CD14-positive monocyte (primary cell): ENCODE results near the gene KCNMB1. TPM values are rescaled to one million over a fixed set of nuclear protein-coding genes. Genes with fewer than 3 reads are reported as not detected.

Source experiments
- DNase-seq, 3 donors: peaks; one replicate each; pipeline ENCODE4 v3.0.0-alpha.2; 2011 to 2022
- H2AFZ ChIP-seq: 2 replicates; pipeline ENCODE4 v1.6.0; 2012; ENCODE audit warnings: mild to moderate bottlenecking, low read depth, low read length, inconsistent platforms; ENCODE audit not compliant: insufficient read depth, poor library complexity, severe bottlenecking
- H3K27ac ChIP-seq, 2 donors: 1 replicate in 1 of 2; 2 replicates in 1 of 2; pipeline ENCODE4 v1.5.1; 2012 to 2013; ENCODE audit warnings: low read length in 2 of 2, control low read depth in 1 of 2, inconsistent platforms in 1 of 2, low read depth in 1 of 2, mild to moderate bottlenecking in 1 of 2
- H3K27me3 ChIP-seq, 2 donors: one replicate each; pipeline versions ENCODE4 v1.6.0 to v1.6.1; 2011 to 2013; ENCODE audit warnings: low read length in 2 of 2; ENCODE audit not compliant: control insufficient read depth in 2 of 2, insufficient read depth in 2 of 2
- H3K36me3 ChIP-seq, 2 donors: replicated peaks in 1 of 2; 1 replicate in 1 of 2; 2 replicates in 1 of 2; pipeline versions ENCODE4 v1.5.1 to v1.6.1; 2012 to 2013; ENCODE audit warnings: low read length in 2 of 2, control low read depth in 1 of 2, inconsistent platforms in 1 of 2, mild to moderate bottlenecking in 1 of 2; ENCODE audit not compliant: insufficient read depth in 2 of 2, control insufficient read depth in 1 of 2
- H3K4me1 ChIP-seq, 2 donors: 1 replicate in 1 of 2; 2 replicates in 1 of 2; pipeline versions ENCODE4 v1.5.1 to v1.6.1; 2012 to 2013; ENCODE audit warnings: low read length in 2 of 2, control low read depth in 1 of 2, inconsistent platforms in 1 of 2, mild to moderate bottlenecking in 1 of 2, moderate library complexity in 1 of 2; ENCODE audit not compliant: insufficient read depth in 2 of 2, control insufficient read depth in 1 of 2
- H3K4me2 ChIP-seq: replicated peaks from 2 replicates; pipeline ENCODE3; 2012; ENCODE audit warnings: low read length, moderate library complexity, mild to moderate bottlenecking; ENCODE audit not compliant: poor library complexity, severe bottlenecking; ENCODE audit errors: extremely low read depth
- H3K4me3 ChIP-seq, 3 experiments: fragments of 200-600 bp in 1 of 3; sonication (generic) in 1 of 3; replicated peaks in 1 of 3; 1 replicate in 2 of 3; 2 replicates in 1 of 3; pipeline ENCODE4 v1.5.1; 2011 to 2013; ENCODE audit warnings: low read length in 3 of 3, mild to moderate bottlenecking in 3 of 3, control low read depth in 2 of 3, low read depth in 2 of 3, inconsistent platforms in 1 of 3, moderate library complexity in 1 of 3
- H3K79me2 ChIP-seq: 2 replicates; pipeline ENCODE4 v1.6.0; 2012; ENCODE audit warnings: mild to moderate bottlenecking, control low read depth, inconsistent platforms, low read length, moderate library complexity; ENCODE audit not compliant: insufficient read depth
- H3K9ac ChIP-seq: 2 replicates; pipeline ENCODE4 v1.6.0; 2017; ENCODE audit warnings: low read length, mild to moderate bottlenecking; ENCODE audit not compliant: insufficient read depth, poor library complexity, severe bottlenecking
- H3K9me3 ChIP-seq, 2 donors: replicated peaks in 1 of 2; 1 replicate in 1 of 2; 2 replicates in 1 of 2; pipeline versions ENCODE4 v1.5.1 to v1.6.1; 2012 to 2013; ENCODE audit warnings: low read length in 2 of 2, control low read depth in 1 of 2; ENCODE audit not compliant: control insufficient read depth in 1 of 2, insufficient read depth in 1 of 2
- H4K20me1 ChIP-seq: 2 replicates; pipeline ENCODE4 v1.6.0; 2012; ENCODE audit warnings: mild to moderate bottlenecking, low read length, control low read depth, moderate library complexity; ENCODE audit not compliant: insufficient read depth
- H3K27ac Mint-ChIP-seq, 7 donors: one replicate each; pipeline ENCODE4 v1.8.0; 2020; ENCODE audit warnings: mild to moderate bottlenecking in 7 of 7, mixed read lengths in 7 of 7, moderate library complexity in 6 of 7, inconsistent platforms in 2 of 7
- H3K27me3 Mint-ChIP-seq, 3 donors: one replicate each; pipeline ENCODE4 v1.8.0; 2021 to 2022; ENCODE audit warnings: low read depth in 3 of 3, mild to moderate bottlenecking in 3 of 3, mixed read lengths in 3 of 3, moderate library complexity in 3 of 3, inconsistent platforms in 1 of 3
- H3K36me3 Mint-ChIP-seq, 2 donors: one replicate each; pipeline ENCODE4 v1.8.0; 2020; ENCODE audit warnings: mixed read lengths in 2 of 2, inconsistent platforms in 1 of 2, mild to moderate bottlenecking in 1 of 2
- H3K4me1 Mint-ChIP-seq: one replicate; pipeline ENCODE4 v1.8.0; 2020; ENCODE audit warnings: mild to moderate bottlenecking, mixed read lengths
- H3K4me3 Mint-ChIP-seq, 2 donors: one replicate each; pipeline ENCODE4 v1.8.0; 2020; ENCODE audit warnings: mild to moderate bottlenecking in 2 of 2, mixed read lengths in 2 of 2, moderate library complexity in 1 of 2
- H3K9me3 Mint-ChIP-seq, 7 donors: one replicate each; pipeline ENCODE4 v1.8.0; 2020 to 2022; ENCODE audit warnings: mixed read lengths in 7 of 7, mild to moderate bottlenecking in 6 of 7, moderate library complexity in 6 of 7, inconsistent platforms in 2 of 7
- CTCF ChIP-seq: fragments of 200-600 bp; IDR thresholded peaks from one replicate; pipeline ENCODE4 v1.8.0; 2022; ENCODE audit warnings: antibody characterized with exemption, mild to moderate bottlenecking
- WGBS: methylation state at CpG from one replicate; pipeline ENCODE4 v1.1.5; 2013; ENCODE audit warnings: missing lambda C conversion rate; ENCODE audit not compliant: insufficient coverage; 5-methylcytosine and 5-hydroxymethylcytosine counted together
- intact Hi-C, 2 donors: fragments of 100-400 bp; cut with micrococcal nuclease; formaldehyde crosslinking; loops; one replicate each; pipeline versions ENCODE4 v1.15.0 to v1.15.1; 2023
- polyA plus RNA-seq, 3 donors: library from polyadenylated mRNA; depleted of rRNA in 1 of 3; unstranded in 2 of 3; stranded (reverse) in 1 of 3; fragments of 300-500 nt in 2 of 3; fragments of >200 nt in 1 of 3; fragmentation: Illumina TruSeq in 2 of 3; gene quantifications; 1 replicate in 2 of 3; 2 replicates in 1 of 3; pipeline ENCODE4 v1.2.3, GENCODE V29; 2012 to 2021

Gene KCNMB1
- polyA plus RNA-seq, 3 donors, result 0.79 to 20.8 (median 1.2) TPM

- no peak for DNase-seq
Measured at GRCh38 chr5:170338291-170338690, 50.9 kb downstream of the KCNMB1 start.

GRCh38 chr5:170337045-170337733, 52.0 kb downstream of the KCNMB1 start:
- TF ChIP-seq CTCF, result no peak
- Histone ChIP-seq H3K9ac (peak overlapping the region; percentile 44), H2AFZ (no peak overlapping the region), H3K4me3 (peak overlapping the region in 2 of 3 experiments; percentile 13 to 55), H3K27me3 (no peaks in the 10 kb centered on the region), H3K36me3 (no peaks in the 10 kb centered on the region), H3K4me1 (peaks cover 75 to 79% of the 10 kb centered on the region in 2 donors), H3K9me3 (no peaks in the 10 kb centered on the region), H3K79me2 (no peaks in the 10 kb centered on the region), H4K20me1 (no peaks in the 10 kb centered on the region), H3K4me2 (peak overlapping the region; percentile 59), H3K27ac (peak overlapping the region; percentile 62 to 82)
- Mint-ChIP-seq H3K4me1 (peaks cover 76% of the 10 kb centered on the region), H3K9me3 (no peaks in the 10 kb centered on the region), H3K27ac (peak overlapping the region in 6 of 7 donors; percentile 86 to 90 (median 88)), H3K27me3 (peaks cover 0 to 13% (median 3%) of the 10 kb centered on the region in 3 donors), H3K36me3 (peaks cover 2 to 10% of the 10 kb centered on the region in 2 donors), H3K4me3 (peak overlapping the region; percentile 54 to 63)
- DNase-seq, result peak in 2 of 3 donors; percentile 65 to 66
- intact Hi-C loops, result loop anchor here (5.0 kb wide), 2 partner anchors 70 to 110 kb away; no protein-coding TSS in a partner anchor
- WGBS, result 0% methylated on average over 2 of the region's 9 CpGs

More at GRCh38 chr5:170338291-170338690, 50.9 kb downstream of the KCNMB1 start:
- Histone ChIP-seq H2AFZ (no peak overlapping the region), H3K9ac (no peak overlapping the region), H3K79me2 (no peaks in the 10 kb centered on the region), H3K36me3 (no peaks in the 10 kb centered on the region), H3K4me2 (no peak overlapping the region), H3K4me3 (no peak overlapping the region), H3K27ac (peak overlapping the region in 1 of 2 donors; percentile 5), H4K20me1 (no peaks in the 10 kb centered on the region), H3K4me1 (peaks cover 70 to 75% of the 10 kb centered on the region in 2 donors), H3K27me3 (no peaks in the 10 kb centered on the region), H3K9me3 (no peaks in the 10 kb centered on the region)
- Mint-ChIP-seq H3K36me3 (peaks cover 0 to 10% of the 10 kb centered on the region in 2 donors), H3K4me1 (peaks cover 71% of the 10 kb centered on the region), H3K4me3 (no peak overlapping the region), H3K9me3 (no peaks in the 10 kb centered on the region), H3K27me3 (peaks cover 0 to 9% (median 3%) of the 10 kb centered on the region in 3 donors), H3K27ac (peak overlapping the region in 3 of 7 donors; percentile 49 to 72 (median 62))
- WGBS, result 100% methylated on average over 1 of the region's 4 CpGs
- intact Hi-C loops, result loop anchor here (5.0 kb wide), 2 partner anchors 71 to 111 kb away; no protein-coding TSS in a partner anchor
- TF ChIP-seq CTCF, result no peak
